ENCODE measurements around the gene TAF9.
"Not testable (repeated sequence)": the region's sequence is repeated elsewhere in the genome, so short reads cannot be mapped to it uniquely, and the experiment has no call there.

The TAF9 gene

GRCh38 chr5:69334793-69335268, 34.5 kb downstream of the TAF9 start:
- DNase-seq = peak; percentile 76

- not testable (repeated sequence) for DNase-seq
These were observed 35.5 kb downstream of the TAF9 start for GRCh38 chr5:69333668-69334315.

GRCh38 chr5:69331528-69332445, 37.5 kb downstream of the TAF9 start:
- no peak for DNase-seq

- DNase-seq = no peak
These were observed 39.3 kb downstream of the TAF9 start for GRCh38 chr5:69329905-69330489.

GRCh38 chr5:69326365-69326764, 43.0 kb downstream of the TAF9 start:
- no peak for DNase-seq

- DNase-seq = no peak
These were observed 51.9 kb downstream of the TAF9 start for GRCh38 chr5:69317391-69317790.

- DNase-seq = no peak
These were observed 53.3 kb downstream of the TAF9 start for GRCh38 chr5:69315972-69316371.

Data from fibroblast of upper back skin (primary cell).